IMR-90 (cell line): ENCODE results near the gene ANKH.

Experiments
- CEBPB ChIP-seq: IDR thresholded peaks from 2 replicates; pipeline ENCODE4 v1.6.1; 2012; ENCODE audit warnings: low read depth, low read length, improper control_type of control experiment
- CTCF ChIP-seq: conservative IDR thresholded peaks from 2 replicates; pipeline ENCODE4 v1.5.1; 2012; ENCODE audit warnings: mild to moderate bottlenecking, low read depth, low read length, improper control_type of control experiment
- FOS ChIP-seq: fragments of 150-350 bp; IDR thresholded peaks from 2 replicates; pipeline ENCODE4 v1.6.1; 2016; ENCODE audit warnings: low read depth, low read length
- MXI1 ChIP-seq: IDR thresholded peaks from 2 replicates; pipeline ENCODE4 v1.6.1; 2012; ENCODE audit warnings: low read depth, mild to moderate bottlenecking, low read length, moderate library complexity, borderline replicate concordance
- POLR2A ChIP-seq: IDR thresholded peaks from 2 replicates; pipeline ENCODE4 v1.6.1; 2012; ENCODE audit warnings: mild to moderate bottlenecking, low read depth, low read length
- RFX5 ChIP-seq: IDR thresholded peaks from 2 replicates; pipeline ENCODE4 v1.8.0; 2012; ENCODE audit warnings: low read depth, mild to moderate bottlenecking, low read length, moderate library complexity
- TF ChIP-seq, protein P1 (sequence below): fragments of 150-350 bp; IDR thresholded peaks from 2 replicates; pipeline ENCODE4 v1.6.1; 2016; ENCODE audit warnings: low read depth, mild to moderate bottlenecking, low read length, moderate library complexity, borderline replicate concordance

DNA sequence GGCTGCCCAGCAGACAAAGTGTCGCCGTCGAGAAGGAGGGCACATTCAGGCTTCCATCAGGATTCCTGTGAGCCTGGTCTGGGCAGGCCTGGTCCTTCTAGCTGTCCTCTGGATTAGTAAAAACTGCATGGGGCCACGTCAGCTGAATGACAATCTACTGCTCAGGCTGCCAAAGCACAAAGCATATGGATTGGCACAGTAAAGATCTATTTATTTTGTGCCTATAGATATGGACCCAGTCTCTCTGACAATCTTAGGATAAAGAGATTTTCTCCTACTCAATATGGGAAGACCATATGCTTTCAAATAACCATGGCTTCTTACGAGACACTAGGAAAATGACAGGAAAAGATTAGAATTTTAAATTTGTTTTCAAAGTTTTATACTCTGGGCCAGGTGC, 24.1 kb downstream of the ANKH start:
- TF ChIP-seq MXI1 = no peak
- TF ChIP-seq CTCF = no peak
- TF ChIP-seq POLR2A = no peak
- no peak for TF ChIP-seq CEBPB
- no peak for TF ChIP-seq RFX5
- TF ChIP-seq, protein P1, sequence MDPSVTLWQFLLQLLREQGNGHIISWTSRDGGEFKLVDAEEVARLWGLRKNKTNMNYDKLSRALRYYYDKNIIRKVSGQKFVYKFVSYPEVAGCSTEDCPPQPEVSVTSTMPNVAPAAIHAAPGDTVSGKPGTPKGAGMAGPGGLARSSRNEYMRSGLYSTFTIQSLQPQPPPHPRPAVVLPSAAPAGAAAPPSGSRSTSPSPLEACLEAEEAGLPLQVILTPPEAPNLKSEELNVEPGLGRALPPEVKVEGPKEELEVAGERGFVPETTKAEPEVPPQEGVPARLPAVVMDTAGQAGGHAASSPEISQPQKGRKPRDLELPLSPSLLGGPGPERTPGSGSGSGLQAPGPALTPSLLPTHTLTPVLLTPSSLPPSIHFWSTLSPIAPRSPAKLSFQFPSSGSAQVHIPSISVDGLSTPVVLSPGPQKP = no peak
- no peak for TF ChIP-seq FOS
